GM12891 (cell line): ENCODE measurements around the gene SSPN.

ENCODE experiments used
- POLR2A ChIP-seq: IDR thresholded peaks from 2 replicates; pipeline ENCODE4 v1.6.1; 2011; ENCODE audit warnings: low read depth, low read length, control low read depth
- POLR2AphosphoS5 ChIP-seq: IDR thresholded peaks from 2 replicates; pipeline ENCODE4 v1.6.1; 2011; ENCODE audit warnings: low read depth, low read length, control low read depth

DNA sequence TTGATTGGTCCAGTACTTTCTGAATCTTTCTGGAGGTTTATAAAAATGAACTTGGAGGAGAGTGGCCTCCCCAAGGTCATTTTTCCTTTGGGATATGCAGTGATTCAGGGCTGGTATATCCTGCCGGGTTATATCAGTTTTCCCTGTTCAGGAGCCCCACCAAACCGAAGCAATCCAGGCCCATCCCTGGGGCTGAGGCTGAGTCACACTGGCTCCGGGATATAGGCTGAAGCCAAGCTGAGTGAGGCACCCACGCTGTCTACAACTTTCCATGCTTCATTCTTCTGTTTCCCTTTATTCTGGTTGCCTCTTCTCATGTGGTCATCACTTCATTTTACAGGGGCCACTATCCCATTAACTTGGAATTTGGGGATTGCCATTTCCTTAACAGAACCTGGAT, 3.4 kb downstream of the SSPN start:
- no peak for TF ChIP-seq POLR2A
- no peak for TF ChIP-seq POLR2AphosphoS5
